Measurements from ENCODE around the gene SLAMF9.

Gene SLAMF9

DNA sequence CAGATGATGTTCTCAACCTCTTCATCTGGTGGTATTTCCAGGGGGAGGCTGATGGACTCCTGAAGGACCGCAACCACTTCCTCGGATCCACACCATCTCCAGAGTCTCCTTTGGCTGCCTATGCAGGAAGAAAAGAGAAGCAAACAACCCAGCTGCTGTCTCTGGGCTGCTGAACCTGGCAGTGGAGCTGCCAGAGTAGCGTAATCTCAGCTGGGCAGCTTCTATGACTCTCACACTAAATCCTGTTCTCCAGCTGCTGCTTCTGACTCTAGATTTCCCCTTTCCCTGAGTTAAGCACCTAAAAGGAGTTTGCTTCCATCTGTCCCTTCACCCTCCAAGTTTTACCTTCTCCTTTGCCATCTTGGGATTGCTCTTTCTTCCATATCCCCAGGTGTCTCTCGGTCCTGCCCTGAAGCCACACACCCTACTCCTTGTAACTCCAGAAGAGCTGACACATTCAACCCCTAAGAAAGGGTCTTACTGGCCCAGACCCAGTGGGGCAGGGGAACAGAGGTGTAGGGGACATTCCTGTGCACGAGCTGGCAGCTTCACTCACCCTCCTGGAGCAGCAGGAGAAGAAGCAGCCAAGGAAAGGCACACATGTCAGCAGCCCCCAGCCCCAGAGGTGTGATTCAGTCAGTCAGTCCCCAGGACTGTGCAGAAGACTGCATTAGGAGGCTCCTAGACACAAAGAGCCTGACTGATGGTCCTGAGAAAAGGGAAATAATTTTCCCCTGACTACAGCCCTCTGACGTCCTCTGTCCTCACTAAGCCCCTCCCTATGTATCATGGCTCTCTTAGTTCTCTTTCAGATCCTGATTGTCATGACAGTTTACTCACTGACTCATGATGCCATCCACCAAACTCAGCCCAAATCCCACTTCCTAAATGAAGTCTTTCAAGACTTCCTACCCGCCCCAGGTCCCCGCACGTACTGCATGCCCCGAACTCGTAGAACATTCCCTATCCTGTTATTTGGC lies at the start of gene SLAMF9:
Gene SLAMF9, minus strand, starts transcription at position 702 of the 980 bp plus-strand sequence. Its CDS starts 100 bp downstream, at position 602.
- no peak for TF ChIP-seq CTCF (IDR thresholded peaks at IDR 0.05; ENCODE audit: low read depth, low read length)
- H3K4me3 ChIP-seq (ENCODE audit: low read depth, low read length): no peak within 1 kb of the TSS

DNA sequence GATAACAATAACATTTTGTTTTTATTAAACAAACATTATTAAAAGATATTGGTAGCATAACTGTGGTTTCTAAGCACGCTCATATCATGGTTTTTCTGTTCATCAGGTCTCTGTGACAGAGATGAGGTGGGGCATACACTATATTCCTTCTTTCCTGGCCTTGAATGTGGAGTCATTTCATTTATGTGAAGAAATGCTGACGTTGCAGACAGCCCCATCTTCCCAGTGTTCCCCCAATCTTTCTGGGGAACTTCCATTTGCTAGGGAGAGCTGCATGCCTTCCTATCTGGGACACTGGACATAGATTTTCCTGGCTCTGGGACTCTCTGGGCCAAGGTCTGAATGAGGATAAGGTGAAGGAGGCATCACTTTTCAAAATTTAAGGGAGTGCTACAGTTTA lies 47.4 kb upstream of the SLAMF9 start:
- no peak overlapping the region for H3K4me3 ChIP-seq (ENCODE audit: low read depth, low read length)
- TF ChIP-seq CTCF (IDR thresholded peaks at IDR 0.05; ENCODE audit: low read depth, low read length): no peak

DNA sequence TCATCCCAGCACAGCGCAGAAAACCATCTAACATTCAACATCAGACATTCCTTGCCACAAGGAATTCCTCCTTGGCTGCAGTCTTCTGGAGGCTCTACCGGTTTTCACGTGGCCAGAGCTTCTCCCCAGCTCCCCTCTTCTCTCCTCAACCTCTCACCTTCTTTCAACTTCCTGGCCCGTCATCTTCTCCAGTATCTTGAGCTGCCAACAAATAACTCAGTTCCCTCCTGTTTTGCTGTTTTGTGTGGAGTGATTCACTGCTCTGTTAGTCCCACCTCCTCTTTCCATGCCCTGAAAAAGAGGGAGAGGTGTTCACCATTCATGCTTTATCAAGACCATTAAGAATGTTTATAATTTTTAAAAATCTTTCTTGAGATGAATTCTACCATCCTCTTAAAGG lies 45.2 kb upstream of the SLAMF9 start:
- H3K4me3 ChIP-seq (ENCODE audit: low read depth, low read length): no peak overlapping the region
- no peak for TF ChIP-seq CTCF (IDR thresholded peaks at IDR 0.05; ENCODE audit: low read depth, low read length)

- TF ChIP-seq CTCF (IDR thresholded peaks at IDR 0.05; ENCODE audit: low read depth, low read length): no peak
- no peak overlapping the region for H3K4me3 ChIP-seq (ENCODE audit: low read depth, low read length)
Measured at GRCh38 chr1:159996653-159997052, 42.6 kb upstream of the SLAMF9 start.

- no peak for TF ChIP-seq CTCF (IDR thresholded peaks at IDR 0.05; ENCODE audit: low read depth, low read length)
Measured at GRCh38 chr1:159994896-159995295, 40.9 kb upstream of the SLAMF9 start.

GRCh38 chr1:159993911-159994310 lies 39.9 kb upstream of the SLAMF9 start:
- no peak for TF ChIP-seq CTCF (IDR thresholded peaks at IDR 0.05; ENCODE audit: low read depth, low read length)
- no peak overlapping the region for H3K4me3 ChIP-seq (ENCODE audit: low read depth, low read length)

More at GRCh38 chr1:159994896-159995295, 40.9 kb upstream of the SLAMF9 start:
- no peak overlapping the region for H3K4me3 ChIP-seq (ENCODE audit: low read depth, low read length)

- no peak overlapping the region for H3K4me3 ChIP-seq (ENCODE audit: low read depth, low read length)
- TF ChIP-seq CTCF (IDR thresholded peaks at IDR 0.05; ENCODE audit: low read depth, low read length): no peak
Measured at GRCh38 chr1:159992161-159992560, 38.1 kb upstream of the SLAMF9 start.
